Activated T-cell treated with anti-CD3 and anti-CD28 coated beads, Interleukin-2, amount 50 U/mL, for 4 hours (primary cell): ENCODE data around the gene SERPINA1. TPM values are rescaled to one million over a fixed set of nuclear protein-coding genes. Genes with fewer than 3 reads are reported as not detected.
"Not testable (repeated sequence)": the region's sequence is repeated elsewhere in the genome, so short reads cannot be mapped to it uniquely, and the experiment has no call there.

Experiments
- ATAC-seq, 2 donors: fragments of 200-7000 bp; cut with Tn5 transposase; one replicate each; pipeline ENCODE4 v1.10.0; 2021
- DNase-seq: peaks from one replicate; pipeline ENCODE4 v3.0.0-alpha.2; 2020
- H3K27me3 Mint-ChIP-seq: one replicate; pipeline ENCODE4 v1.8.0; 2021; ENCODE audit warnings: low read depth, mixed read lengths
- H3K36me3 Mint-ChIP-seq: one replicate; pipeline ENCODE4 v1.8.0; 2022; ENCODE audit warnings: mixed read lengths; ENCODE audit not compliant: insufficient read depth
- H3K4me1 Mint-ChIP-seq: one replicate; pipeline ENCODE4 v1.8.0; 2021; ENCODE audit warnings: low read depth, mixed read lengths
- H3K4me3 Mint-ChIP-seq: one replicate; pipeline ENCODE4 v1.8.0; 2021; ENCODE audit warnings: mild to moderate bottlenecking, moderate library complexity, mixed read lengths
- H3K9me3 Mint-ChIP-seq: one replicate; pipeline ENCODE4 v1.8.0; 2021; ENCODE audit warnings: mixed read lengths
- total RNA-seq, 3 donors: library from RNA; stranded (reverse); gene quantifications; one replicate each; pipeline ENCODE4 v1.2.1, GENCODE V29; 2021

The SERPINA1 gene
- total RNA-seq, 3 donors from 2014 or later = 4.8 to 5.3 (median 4.9) TPM

DNA sequence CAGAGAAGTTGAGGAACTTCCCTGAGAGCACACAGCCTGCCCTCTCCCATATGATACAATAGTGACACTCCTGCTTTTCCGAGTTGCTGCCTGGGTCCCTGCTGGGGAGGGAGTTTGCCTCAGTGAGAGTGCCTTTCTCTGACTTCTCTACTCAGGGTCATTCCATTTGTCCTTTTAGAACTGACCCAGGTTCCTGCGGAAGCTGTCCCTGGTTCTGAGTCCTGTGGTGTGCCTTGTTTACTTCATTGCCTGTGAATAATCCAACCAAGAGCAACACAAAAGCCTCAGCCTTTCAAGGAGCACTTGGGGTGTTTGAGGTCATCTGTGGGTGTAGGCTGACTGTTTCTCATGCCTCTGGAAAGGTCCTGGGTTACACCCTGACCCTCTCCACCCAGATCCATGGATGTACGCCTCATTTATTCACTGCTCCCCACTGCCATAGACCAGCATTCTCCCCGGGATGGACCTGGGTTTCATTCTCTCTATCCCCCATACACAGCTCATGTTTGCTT, 13.6 kb downstream of the SERPINA1 start:
- H3K36me3 Mint-ChIP-seq = no peaks in the 10 kb centered on the region
- H3K4me1 Mint-ChIP-seq = no peaks in the 10 kb centered on the region
- DNase-seq (no peak), ATAC-seq (no peak)
- H3K4me3 Mint-ChIP-seq = no peak overlapping the region
- peaks cover 8% of the 10 kb centered on the region for H3K27me3 Mint-ChIP-seq
- H3K9me3 Mint-ChIP-seq = no peaks in the 10 kb centered on the region

DNA sequence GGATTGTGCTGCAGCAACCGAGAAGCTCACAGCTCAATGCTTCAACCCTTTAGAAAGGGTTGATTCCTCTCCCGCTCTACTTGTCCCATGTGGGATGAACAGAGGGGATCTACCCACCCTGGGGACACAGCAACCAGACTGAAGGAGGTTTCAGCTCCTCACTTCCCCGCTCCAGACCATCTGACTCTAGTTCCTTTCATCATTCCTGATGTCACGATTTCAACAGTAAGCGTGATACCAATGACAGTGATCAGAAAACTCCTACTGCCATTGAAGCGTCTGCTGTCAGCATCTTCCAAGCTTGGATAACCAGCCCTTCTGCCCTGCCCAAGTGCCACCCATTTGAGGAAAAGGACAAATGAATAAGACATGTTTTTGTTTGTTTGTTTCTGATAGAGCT, 14.3 kb downstream of the SERPINA1 start:
- no peak overlapping the region for H3K4me3 Mint-ChIP-seq
- H3K27me3 Mint-ChIP-seq = peaks cover 8% of the 10 kb centered on the region
- no peaks in the 10 kb centered on the region for H3K9me3 Mint-ChIP-seq
- no peaks in the 10 kb centered on the region for H3K4me1 Mint-ChIP-seq
- no peaks in the 10 kb centered on the region for H3K36me3 Mint-ChIP-seq
- ATAC-seq (no peak), DNase-seq (no peak)

DNA sequence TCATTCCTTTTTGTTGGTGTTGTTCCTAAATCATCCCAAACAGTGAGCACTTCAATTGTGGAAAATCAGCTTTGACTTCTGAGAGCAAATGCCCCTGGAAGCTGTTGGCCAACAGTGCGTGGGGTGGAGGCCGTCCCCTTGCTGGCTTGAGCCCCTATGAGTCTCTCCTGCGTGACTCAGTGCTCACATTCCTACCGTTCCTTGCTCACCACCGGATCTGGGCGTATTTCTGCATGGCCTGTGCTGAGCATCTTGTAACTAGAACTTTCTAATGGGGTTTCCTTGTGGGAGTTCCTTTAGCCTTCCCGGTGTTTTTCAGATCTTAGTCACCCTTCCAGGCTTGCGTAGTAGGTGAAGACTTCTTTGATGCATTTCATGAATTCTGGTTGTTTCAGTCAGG, 14.7 kb downstream of the SERPINA1 start:
- ATAC-seq = no peak
- Mint-ChIP-seq H3K4me1 (no peaks in the 10 kb centered on the region), H3K36me3 (no peaks in the 10 kb centered on the region), H3K4me3 (no peak overlapping the region), H3K9me3 (no peaks in the 10 kb centered on the region), H3K27me3 (peaks cover 8% of the 10 kb centered on the region)
- no peak for DNase-seq

DNA sequence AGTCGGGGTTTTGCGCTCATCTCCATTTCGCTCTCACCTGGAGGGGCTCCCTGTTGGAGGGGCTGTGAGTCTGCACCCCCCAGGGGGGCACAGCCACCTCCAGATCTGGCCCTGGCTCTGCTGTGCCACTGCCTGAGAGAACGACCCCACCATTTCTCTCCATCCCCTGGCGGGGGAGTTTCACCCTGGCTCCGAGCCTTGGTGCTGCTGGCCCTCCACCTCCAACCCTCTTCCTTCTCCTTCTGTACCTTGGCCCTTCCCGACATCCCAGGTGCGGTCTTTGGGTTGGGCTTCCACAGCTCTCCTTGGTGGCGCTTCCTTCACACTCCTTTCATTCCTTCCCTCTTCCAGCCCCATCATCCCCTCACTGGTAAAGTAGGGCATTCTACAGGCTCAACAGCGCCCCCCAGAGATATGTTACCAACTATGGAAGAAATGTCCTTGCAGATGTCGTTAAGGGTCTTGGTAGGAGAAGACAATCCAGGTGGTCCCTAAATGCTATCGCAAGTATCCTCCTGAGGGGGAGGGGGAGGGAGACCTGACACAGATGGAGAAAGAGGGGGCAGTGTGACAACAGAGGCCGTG, 16.3 kb downstream of the SERPINA1 start:
- H3K4me3 Mint-ChIP-seq = no peak overlapping the region
- H3K36me3 Mint-ChIP-seq = no peaks in the 10 kb centered on the region
- no peaks in the 10 kb centered on the region for H3K9me3 Mint-ChIP-seq
- DNase-seq (no peak), ATAC-seq (no peak)
- peaks cover 4% of the 10 kb centered on the region for H3K27me3 Mint-ChIP-seq
- no peaks in the 10 kb centered on the region for H3K4me1 Mint-ChIP-seq

DNA sequence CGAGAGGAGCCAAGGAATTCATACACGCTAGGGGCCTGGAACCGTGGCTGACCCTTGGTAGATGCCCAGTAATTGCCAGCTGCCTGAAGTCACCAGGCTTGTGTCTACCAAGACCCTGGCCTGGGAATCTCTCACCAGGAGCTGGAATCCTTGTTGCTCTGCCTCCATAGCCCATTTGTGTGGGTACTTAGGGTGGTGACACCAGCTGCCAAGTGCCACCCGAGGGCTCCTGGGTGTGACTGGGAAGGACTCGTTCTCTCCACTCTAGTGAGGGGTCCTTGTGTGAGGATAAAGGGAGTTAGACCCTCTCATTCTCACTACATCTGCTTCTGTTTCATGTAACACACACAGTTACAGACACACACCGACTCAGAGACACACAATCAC, 17.9 kb downstream of the SERPINA1 start:
- H3K36me3 Mint-ChIP-seq = no peaks in the 10 kb centered on the region
- H3K4me3 Mint-ChIP-seq = no peak overlapping the region

DNA sequence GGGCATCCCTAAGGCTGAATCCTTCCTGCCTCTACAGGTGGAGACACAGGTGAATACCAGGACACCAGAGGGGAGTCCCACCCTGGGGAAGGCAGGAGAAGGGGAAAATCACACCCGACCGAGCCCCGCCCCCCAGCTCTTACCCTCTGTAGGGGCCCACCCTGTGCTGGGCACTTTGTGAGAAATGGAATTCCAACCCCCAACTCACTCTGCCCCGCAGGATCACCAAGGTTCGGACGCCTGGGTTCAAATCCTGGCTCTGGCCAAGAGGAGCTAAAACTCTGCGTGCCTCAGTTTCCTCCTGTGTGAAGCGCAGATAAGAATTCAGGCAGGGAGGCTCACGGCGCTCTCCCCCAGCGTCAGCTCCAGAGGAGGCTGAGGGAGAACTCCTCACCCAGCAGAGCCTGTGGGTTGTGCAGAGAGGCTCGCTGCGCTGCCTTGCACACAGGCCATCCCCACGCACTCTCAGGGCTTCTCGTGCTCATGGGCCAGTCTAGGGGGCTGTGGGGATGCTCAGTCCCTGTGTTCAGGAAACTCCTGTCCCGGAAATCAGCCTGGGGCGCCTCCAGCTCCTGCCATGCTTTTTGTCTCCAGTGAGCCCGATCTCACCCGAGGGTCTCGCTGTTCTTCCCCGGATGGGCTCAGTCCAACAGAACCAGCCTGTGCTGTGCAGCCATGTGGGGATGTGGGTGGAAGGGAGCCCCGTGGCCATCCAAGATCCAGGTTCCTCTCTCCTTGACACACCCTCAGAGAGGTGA, 18.5 kb downstream of the SERPINA1 start:
- DNase-seq, H3K36me3 Mint-ChIP-seq, H3K9me3 Mint-ChIP-seq, H3K4me1 Mint-ChIP-seq, ATAC-seq, H3K27me3 Mint-ChIP-seq, H3K4me3 Mint-ChIP-seq: not testable (repeated sequence)

More for the DNA sequence above, 17.9 kb downstream of the SERPINA1 start:
- ATAC-seq = no peak
- Mint-ChIP-seq H3K27me3 (no peaks in the 10 kb centered on the region), H3K4me1 (no peaks in the 10 kb centered on the region), H3K9me3 (no peaks in the 10 kb centered on the region)
- no peak for DNase-seq

DNA sequence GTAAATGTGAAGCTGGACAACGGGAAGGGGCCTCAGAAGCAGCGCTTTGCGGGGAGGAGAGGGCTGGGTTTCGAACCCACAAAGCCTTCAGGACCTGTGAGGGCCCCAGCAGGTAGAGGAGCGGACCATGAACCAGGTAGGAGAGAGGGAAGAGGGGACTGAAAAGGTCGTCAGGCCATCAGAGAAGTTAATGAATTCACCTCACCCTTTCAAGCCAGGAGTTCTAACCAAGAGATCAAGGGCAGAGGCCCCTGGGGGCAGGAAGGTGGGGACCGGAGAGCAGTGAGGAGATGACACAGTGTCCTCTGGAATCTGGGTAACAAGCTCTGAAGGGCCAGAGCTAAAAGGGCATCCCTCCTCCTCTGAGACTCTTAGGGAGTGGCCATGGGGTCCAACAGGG, 19.4 kb downstream of the SERPINA1 start:
- ATAC-seq (no peak), DNase-seq (no peak)
- H3K4me3 Mint-ChIP-seq = no peak overlapping the region
- H3K27me3 Mint-ChIP-seq = no peaks in the 10 kb centered on the region
- no peaks in the 10 kb centered on the region for H3K9me3 Mint-ChIP-seq
- H3K4me1 Mint-ChIP-seq = no peaks in the 10 kb centered on the region
- H3K36me3 Mint-ChIP-seq = no peaks in the 10 kb centered on the region

DNA sequence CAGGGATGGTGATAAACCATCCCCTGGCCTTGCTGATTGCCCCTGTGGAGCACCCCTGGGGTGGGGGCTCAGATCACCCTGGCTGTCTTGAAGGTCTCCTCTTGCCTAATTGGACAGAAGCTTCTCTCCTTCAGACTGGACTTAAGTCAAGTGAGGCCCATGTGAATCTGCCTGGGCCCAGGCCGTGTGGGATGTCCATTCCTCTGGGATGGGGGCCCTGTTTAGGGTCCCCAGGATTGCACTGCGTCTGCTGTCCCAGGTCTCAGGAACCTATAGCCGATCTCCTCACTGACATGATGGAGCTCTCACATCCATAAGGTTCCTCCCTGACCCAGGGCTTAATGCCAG, 20.2 kb downstream of the SERPINA1 start:
- no peaks in the 10 kb centered on the region for H3K27me3 Mint-ChIP-seq
- no peaks in the 10 kb centered on the region for H3K36me3 Mint-ChIP-seq
- DNase-seq = no peak
- ATAC-seq = no peak
- H3K9me3 Mint-ChIP-seq = no peaks in the 10 kb centered on the region
- H3K4me3 Mint-ChIP-seq = no peak overlapping the region
- H3K4me1 Mint-ChIP-seq = no peaks in the 10 kb centered on the region

DNA sequence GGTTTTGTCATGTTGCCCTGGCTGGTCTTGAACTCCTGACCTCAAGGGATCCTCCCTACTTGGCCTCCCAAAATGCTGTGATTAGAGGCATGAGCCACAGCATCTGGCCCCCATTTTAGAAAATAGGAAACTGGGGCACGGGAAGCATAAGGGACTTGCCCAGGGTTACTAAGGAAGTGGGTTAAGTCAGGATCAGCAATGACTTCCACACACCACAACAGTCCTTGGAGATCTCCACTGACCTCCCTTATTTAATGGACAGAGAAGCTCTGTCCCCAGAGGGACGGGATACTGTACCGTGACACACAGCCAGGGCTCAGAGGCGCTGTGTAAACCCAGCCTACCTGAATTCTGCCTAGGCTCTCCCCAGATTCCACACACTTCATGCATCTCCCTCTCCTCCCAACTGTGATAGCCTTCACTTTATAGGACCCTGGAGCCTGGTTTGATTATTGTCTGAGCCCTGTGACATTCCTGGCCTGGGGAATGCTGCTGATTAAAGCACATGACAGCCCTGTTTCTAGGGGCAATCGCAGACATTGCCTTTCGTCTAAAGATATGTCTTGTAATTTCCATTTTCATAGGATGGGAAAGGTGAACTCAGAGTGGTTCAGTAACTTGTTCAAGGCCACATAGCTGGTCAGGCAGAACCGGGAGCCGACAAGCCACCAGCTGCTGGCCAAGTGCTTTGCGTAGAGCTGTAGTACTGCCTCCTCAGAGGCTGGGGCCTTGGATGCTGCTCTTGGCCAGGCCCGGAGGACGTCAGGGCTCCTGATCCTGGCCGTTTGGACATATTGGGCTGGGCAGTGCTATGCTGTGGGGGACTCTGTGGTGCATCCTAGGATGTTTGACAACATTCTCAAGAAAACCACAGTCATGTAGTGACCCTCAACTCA, 20.8 kb downstream of the SERPINA1 start:
- no peak for DNase-seq
- no peaks in the 10 kb centered on the region for H3K4me1 Mint-ChIP-seq
- H3K4me3 Mint-ChIP-seq = no peak overlapping the region
- H3K27me3 Mint-ChIP-seq = peaks cover 3% of the 10 kb centered on the region
- H3K36me3 Mint-ChIP-seq = no peaks in the 10 kb centered on the region
- no peaks in the 10 kb centered on the region for H3K9me3 Mint-ChIP-seq
- ATAC-seq = no peak

DNA sequence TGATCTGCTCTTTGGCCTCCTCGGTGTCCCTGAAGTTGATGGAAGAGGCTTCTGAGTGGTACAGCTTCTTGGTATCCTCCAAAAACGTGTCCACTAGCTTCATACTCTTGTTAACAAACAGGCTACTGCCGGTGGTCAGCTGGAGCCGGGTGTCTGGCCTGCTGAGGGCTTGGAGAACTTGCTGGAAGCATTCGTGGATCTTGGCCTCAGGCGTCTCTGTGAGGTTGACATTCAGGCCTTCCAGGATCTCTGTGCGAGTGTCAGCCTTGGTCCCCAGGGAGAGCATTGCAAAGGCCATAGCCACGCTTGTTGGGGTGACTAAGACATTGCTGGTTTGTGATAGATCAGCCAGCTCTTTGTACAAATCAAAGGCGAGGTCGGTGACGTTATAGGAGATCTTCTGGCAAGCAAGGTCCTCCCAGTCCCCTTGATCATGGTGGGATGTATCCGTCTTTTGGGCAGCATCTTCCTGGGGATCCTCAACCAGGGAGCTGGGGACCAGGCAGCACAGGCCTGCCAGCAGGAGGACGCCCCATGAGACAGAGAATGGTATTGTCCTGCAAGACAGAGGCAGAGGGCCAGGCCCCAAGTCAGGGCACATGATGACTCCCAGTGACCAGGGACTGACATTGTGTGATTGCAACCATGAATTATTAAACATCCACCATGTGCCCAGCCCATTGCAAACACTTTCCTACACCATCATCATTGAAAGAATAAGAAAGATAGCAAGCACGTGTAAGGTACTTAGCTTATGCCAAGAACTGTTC, 22.1 kb downstream of the SERPINA1 start, which contains the start of gene SERPINA2:
Gene SERPINA2 (minus strand): TSS at position 553 of the 770 bp plus-strand sequence.
- H3K4me1 Mint-ChIP-seq = no peaks in the 10 kb centered on the region
- no peaks in the 10 kb centered on the region for H3K36me3 Mint-ChIP-seq
- H3K9me3 Mint-ChIP-seq = no peaks in the 10 kb centered on the region
- H3K4me3 Mint-ChIP-seq = no peak within 1 kb of the TSS
- no peak for DNase-seq
- H3K27me3 Mint-ChIP-seq = peaks cover 6% of the 10 kb centered on the region
- no peak for ATAC-seq

DNA sequence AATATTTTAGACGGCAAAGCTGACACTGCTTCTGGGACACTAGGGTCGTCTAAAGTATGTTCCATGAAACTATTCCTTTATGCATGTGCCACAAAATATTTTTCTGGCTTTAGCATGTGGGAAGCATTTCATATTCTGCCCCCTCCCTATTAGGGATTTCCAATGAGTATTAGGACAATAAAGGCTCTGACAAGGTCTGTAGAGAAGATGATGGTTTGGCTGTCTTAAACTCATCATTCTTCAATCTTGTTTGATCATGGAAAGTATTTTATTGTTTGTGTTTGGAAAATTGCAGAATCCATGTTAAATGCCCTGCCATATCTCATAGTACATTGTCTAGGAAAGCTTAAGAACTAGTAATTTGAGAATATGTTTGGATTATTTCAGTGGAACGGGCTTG, 22.8 kb downstream of the SERPINA1 start:
- Mint-ChIP-seq H3K4me3 (no peak overlapping the region), H3K9me3 (no peaks in the 10 kb centered on the region), H3K27me3 (peaks cover 6% of the 10 kb centered on the region), H3K36me3 (no peaks in the 10 kb centered on the region), H3K4me1 (no peaks in the 10 kb centered on the region)
- no peak for ATAC-seq
- DNase-seq = no peak

DNA sequence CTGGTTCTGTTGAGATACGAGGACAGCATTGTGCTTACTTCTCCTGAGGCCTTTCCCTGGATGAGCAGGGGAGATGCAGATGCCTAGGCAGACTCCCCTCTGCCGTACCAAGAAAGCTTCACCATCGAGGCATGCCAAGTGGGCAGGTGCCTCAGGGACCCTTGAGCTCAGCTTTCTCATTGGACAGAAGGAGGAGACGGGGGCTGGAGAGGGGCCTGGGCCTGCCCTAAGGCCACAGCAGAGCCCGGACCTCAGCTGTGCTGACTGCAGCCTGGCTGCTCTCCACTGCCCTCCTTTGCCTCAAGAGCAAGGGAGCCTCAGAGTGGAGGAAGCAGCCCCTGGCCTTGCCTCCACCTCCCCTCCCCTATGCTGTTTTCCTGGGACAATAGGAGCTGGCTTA, 23.4 kb downstream of the SERPINA1 start:
- ATAC-seq = no peak
- Mint-ChIP-seq H3K36me3 (no peaks in the 10 kb centered on the region), H3K27me3 (peaks cover 6% of the 10 kb centered on the region), H3K4me3 (no peak overlapping the region), H3K4me1 (no peaks in the 10 kb centered on the region), H3K9me3 (no peaks in the 10 kb centered on the region)
- no peak for DNase-seq

DNA sequence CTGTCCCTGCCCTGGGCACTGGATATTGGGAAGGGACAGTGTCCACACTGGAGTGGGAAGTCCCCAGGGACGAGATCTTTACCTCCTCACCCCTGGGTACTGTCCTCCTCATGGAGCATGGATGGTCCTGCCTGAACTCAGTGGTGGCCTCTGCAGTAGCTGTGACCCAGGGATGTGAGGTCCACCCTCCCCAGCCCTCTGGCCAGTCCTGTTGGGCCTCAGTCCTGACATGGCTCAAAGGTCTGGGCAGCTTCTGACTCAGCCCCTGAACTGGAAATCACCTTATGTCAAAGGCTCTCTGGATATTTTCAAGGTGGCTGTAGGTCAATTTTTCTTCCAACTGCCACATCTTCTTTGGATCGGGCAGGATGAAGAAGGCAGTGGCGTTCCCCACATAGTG, 24.4 kb downstream of the SERPINA1 start:
- Mint-ChIP-seq H3K36me3 (no peaks in the 10 kb centered on the region), H3K4me1 (no peaks in the 10 kb centered on the region), H3K27me3 (peaks cover 6% of the 10 kb centered on the region), H3K9me3 (no peaks in the 10 kb centered on the region), H3K4me3 (no peak overlapping the region)
- ATAC-seq (no peak), DNase-seq (no peak)

DNA sequence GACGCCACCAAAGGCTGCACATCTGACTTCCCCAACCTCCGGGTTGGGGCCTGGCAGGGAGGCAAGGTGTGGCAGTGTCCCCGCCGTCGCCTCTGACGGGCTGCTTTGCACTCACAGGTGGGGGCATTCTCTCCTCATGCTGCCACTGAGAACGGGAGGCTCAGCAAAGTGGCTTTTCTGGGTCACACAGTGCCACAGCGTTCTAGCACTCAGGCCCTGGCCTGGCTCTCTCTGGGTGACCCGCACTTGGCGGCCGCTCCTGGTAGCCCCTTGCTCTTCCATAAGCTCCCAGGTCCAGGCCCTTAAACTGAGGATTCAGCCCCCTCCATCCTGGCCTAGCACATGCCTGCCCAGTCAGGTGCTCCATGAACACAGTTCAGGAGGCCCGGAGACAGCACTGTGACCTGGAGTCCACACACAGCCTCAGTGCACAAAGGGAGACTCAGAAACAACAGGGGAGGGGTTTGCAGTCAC, 25.2 kb downstream of the SERPINA1 start:
- H3K9me3 Mint-ChIP-seq = no peaks in the 10 kb centered on the region
- DNase-seq = no peak
- H3K36me3 Mint-ChIP-seq = no peaks in the 10 kb centered on the region
- no peak for ATAC-seq
- H3K4me3 Mint-ChIP-seq = no peak overlapping the region
- H3K27me3 Mint-ChIP-seq = peaks cover 11% of the 10 kb centered on the region
- H3K4me1 Mint-ChIP-seq = no peaks in the 10 kb centered on the region
